HUES6 (cell line): ENCODE measurements around the gene IFNW1.
"Not testable (repeated sequence)": the region's sequence is repeated elsewhere in the genome, so short reads cannot be mapped to it uniquely, and the experiment has no call there.

ENCODE experiments used
- H3K27ac ChIP-seq: 2 replicates; pipeline ENCODE4 v1.7.0; 2013; ENCODE audit warnings: low read depth, mild to moderate bottlenecking, low read length, inconsistent platforms
- H3K27me3 ChIP-seq: 2 replicates; pipeline ENCODE4 v1.6.1; 2013; ENCODE audit warnings: low read length; ENCODE audit not compliant: control insufficient read depth, insufficient read depth
- H3K36me3 ChIP-seq: 2 replicates; pipeline ENCODE4 v1.6.1; 2013; ENCODE audit warnings: low read length; ENCODE audit not compliant: control insufficient read depth, insufficient read depth
- H3K4me1 ChIP-seq: 2 replicates; pipeline ENCODE4 v1.6.1; 2013; ENCODE audit warnings: low read length; ENCODE audit not compliant: control insufficient read depth, insufficient read depth
- H3K4me3 ChIP-seq: 2 replicates; pipeline ENCODE4 v1.5.1; 2013; ENCODE audit warnings: low read depth, low read length
- H3K9ac ChIP-seq: one replicate; pipeline ENCODE4 v1.6.1; 2013; ENCODE audit warnings: mild to moderate bottlenecking, low read length
- H3K9me3 ChIP-seq: 2 replicates; pipeline ENCODE4 v1.6.1; 2013; ENCODE audit warnings: low read depth, low read length; ENCODE audit not compliant: control insufficient read depth, insufficient read depth

IFNW1 gene

DNA sequence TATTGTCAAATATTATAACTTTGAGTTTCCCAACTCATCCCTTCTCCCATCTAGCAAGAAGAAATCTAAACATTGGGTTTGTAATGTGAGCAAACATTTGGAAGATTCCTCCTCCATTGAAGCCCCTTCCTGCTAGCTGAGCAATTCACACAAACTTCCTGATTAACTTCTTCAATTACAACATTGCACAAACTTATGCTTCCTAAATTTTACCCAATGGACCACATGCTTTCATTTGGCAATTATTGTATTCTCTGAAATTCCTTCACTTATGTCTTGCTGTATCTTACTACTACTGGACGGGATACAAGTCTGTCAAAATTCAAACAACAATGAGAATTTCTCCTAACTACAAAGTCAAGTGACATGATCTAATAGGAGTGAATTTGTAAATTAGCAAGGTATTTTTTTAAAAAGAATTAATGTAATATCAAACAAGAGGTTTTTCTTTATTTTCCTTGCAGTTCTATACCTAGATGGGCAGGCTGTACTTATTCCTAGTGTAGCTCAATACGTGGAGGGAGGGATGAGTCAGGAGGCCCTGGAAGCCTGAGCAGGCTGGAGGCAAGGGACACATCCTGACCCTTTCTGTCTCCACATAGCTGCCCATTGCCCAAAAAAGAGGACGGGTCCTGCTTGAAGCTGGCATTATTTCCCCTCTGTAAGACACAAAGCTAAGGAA, 11.8 kb upstream of the IFNW1 start:
- H3K9me3 ChIP-seq: no peaks in the 10 kb centered on the region
- no peaks in the 10 kb centered on the region for H3K36me3 ChIP-seq
- H3K27me3 ChIP-seq: no peaks in the 10 kb centered on the region
- H3K4me1 ChIP-seq: no peaks in the 10 kb centered on the region
- no peak overlapping the region for H3K27ac ChIP-seq
- no peak overlapping the region for H3K9ac ChIP-seq
- no peak overlapping the region for H3K4me3 ChIP-seq

DNA sequence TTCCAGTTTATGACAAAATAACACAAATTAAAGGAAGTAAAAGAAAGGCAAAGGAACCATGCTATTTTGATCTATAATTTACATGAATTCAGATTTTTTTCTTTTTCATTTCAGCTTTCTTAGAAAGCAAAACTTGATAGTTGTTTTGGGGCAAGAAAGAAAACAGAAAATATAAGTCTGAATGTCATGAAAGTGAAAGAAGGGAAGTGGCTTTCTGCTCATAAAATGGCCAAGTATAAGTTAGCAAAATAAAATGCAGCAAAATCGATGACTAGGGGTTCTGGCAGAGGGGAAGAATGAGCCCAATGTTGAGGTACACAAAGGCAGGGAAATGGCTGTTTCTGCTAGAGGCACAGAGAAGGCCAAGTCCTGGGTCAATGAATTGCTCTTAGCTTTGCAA, 3.0 kb upstream of the IFNW1 start:
- no peaks in the 10 kb centered on the region; the same call in 1 of the 2 replicates for H3K9me3 ChIP-seq
- H3K27ac ChIP-seq: no peak overlapping the region
- no peaks in the 10 kb centered on the region for H3K27me3 ChIP-seq
- no peak overlapping the region for H3K9ac ChIP-seq
- H3K36me3 ChIP-seq: no peaks in the 10 kb centered on the region
- H3K4me3 ChIP-seq: no peak overlapping the region
- H3K4me1 ChIP-seq: no peaks in the 10 kb centered on the region

DNA sequence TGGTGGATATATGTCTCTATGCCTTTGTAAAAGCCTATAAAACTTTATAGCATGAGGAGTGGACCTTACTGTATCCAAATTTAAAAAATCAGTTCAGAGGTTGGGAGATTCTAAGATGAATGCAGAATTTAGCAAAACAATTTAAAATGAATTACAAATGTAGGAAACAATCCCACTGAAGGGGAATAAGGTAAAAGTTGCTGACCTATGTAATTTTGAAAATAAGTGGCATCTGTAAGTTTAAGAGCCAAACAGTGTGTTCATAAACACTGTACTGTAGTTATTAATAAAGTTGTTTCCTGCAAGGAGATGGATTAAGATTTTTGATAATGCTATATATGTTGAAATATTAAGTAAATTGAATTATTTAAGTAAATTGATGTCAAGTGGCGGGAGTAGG, 4.6 kb downstream of the IFNW1 start:
- H3K36me3 ChIP-seq: no peaks in the 10 kb centered on the region
- H3K4me1 ChIP-seq: no peaks in the 10 kb centered on the region
- no peak overlapping the region for H3K27ac ChIP-seq
- H3K4me3 ChIP-seq: no peak overlapping the region
- H3K27me3 ChIP-seq: no peaks in the 10 kb centered on the region
- H3K9ac ChIP-seq: no peak overlapping the region
- no peaks in the 10 kb centered on the region for H3K9me3 ChIP-seq

DNA sequence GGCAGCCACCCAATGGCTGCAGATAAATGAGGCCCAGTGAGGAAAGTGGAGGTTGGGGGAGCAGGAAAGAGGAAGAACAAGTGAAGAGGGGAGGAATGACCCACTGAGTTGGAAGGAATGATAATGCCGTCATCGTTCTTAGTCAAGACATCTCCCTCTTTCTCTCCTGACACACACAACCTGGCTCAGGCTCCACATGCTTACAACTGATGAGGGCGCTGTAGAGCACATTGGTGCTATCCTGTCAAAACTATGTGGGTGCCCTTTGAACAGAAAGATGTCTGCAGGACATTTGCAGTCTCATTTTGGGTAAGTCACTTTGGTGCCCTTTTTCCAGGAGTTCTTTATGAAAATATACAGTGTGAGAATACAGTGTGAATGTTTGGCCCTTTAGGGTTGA, 5.9 kb downstream of the IFNW1 start:
- Histone ChIP-seq H3K36me3 (no peaks in the 10 kb centered on the region), H3K4me1 (no peaks in the 10 kb centered on the region), H3K4me3 (no peak overlapping the region), H3K27ac (no peak overlapping the region), H3K9ac (no peak overlapping the region), H3K27me3 (no peaks in the 10 kb centered on the region), H3K9me3 (no peaks in the 10 kb centered on the region)

DNA sequence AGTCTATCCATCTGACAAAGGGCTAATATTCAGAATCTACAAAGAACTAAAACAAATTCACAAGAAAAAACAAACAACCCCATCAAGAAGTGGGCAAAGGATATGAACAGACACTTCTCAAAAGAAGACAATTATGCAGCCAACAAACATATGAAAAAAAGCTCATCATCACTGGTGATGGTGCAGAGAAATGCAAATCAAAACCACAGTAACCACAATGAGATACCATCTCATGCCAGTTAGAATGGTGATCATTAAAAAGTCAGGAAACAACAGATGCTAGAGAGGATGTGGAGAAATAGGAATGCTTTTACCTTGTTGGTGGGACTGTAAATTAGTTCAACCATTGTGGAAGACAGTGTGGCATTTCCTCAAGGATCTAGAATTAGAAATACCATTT, 13.4 kb downstream of the IFNW1 start:
- not testable (repeated sequence) for H3K27ac ChIP-seq, H3K4me1 ChIP-seq, H3K36me3 ChIP-seq, H3K9ac ChIP-seq, H3K27me3 ChIP-seq, H3K4me3 ChIP-seq, H3K9me3 ChIP-seq

DNA sequence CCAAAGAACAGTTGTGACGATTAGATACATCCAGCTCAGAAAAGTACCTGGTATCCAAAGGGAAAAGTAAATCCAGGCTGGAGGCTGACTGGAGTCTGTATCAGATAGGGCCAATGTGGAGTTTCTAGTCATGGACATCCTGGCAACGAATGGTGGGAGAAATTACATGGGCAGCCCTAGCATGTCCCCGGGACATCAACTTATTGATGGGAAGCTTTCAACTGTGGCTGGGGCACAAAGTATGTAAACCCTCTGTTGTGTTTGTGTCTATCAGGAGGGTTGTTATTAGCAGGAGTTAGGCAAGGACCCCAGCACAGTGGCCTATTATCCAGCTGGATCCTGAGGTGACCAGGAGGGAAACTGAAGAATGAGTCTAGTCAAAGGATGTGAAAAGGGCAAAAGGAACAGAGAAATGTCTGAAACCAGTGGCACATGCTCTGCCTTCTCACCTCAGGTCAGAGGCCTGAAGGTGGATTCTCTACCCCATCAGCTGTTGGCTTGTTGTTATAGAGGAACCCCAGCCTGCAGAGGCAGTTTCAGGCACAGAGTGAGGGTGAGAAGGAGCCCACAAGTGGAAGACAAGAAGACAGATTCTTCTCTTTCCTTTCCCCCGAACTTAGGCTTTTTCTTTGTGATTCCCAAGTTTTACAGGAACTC, 19.9 kb downstream of the IFNW1 start:
- Histone ChIP-seq H3K4me3 (no peak overlapping the region), H3K9me3 (no peaks in the 10 kb centered on the region), H3K36me3 (no peaks in the 10 kb centered on the region), H3K4me1 (no peaks in the 10 kb centered on the region), H3K9ac (no peak overlapping the region), H3K27ac (no peak overlapping the region), H3K27me3 (no peaks in the 10 kb centered on the region)

DNA sequence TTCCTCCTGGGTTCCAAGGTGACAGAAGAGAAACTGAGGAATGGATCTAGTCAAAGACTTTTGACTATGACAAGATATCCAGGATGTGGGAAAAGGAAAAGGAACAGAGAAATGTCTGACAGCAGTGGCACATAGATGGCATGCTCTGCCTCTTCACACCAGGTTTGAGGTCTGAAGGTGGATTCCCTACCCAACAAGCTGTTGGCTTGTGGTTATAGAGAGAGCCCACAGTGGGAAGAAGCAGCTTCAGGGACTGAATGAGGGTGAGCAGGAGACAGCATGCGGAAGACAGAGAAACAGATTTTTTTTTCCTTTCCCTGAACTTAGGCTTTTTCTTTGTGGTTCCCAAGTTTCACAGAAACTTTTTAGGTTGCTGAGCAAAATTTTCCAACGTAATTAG, 20.6 kb downstream of the IFNW1 start:
- H3K27ac ChIP-seq: no peak overlapping the region
- no peaks in the 10 kb centered on the region for H3K36me3 ChIP-seq
- H3K4me1 ChIP-seq: no peaks in the 10 kb centered on the region
- H3K27me3 ChIP-seq: no peaks in the 10 kb centered on the region
- no peak overlapping the region for H3K4me3 ChIP-seq
- H3K9ac ChIP-seq: no peak overlapping the region
- no peaks in the 10 kb centered on the region for H3K9me3 ChIP-seq

DNA sequence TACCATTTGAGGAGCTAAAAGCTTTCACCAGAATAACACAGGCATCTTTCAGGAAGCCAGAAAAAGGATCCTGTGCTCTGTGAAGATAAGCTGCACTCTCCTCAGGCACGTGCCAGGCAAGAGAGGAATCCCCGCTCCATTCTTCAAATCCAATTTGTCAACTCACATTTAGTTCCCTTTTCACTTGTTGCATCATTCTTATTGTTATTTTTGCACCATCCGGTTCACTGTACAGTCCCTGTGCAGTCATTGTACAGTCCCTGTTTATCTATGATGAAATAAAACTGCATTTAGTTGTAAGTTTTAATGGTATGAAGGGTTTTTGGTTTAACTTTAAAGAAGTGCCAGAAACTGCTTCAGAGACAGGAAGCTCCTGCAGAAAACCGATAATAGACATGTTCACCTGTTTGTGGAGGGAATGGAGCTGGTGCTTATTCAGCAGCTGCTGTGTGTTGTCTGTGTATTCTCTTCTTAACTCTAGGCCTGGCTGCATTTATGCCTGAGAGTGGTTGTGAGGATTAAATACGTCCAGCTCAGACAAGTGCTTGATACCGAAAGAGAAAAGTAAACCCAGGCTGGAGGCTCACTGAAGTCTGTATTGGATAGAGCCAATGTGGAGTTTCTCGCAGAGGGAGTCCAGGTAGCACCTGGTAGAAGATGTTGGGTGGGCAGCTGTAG, 22.4 kb downstream of the IFNW1 start:
- H3K4me1 ChIP-seq: no peaks in the 10 kb centered on the region
- H3K9me3 ChIP-seq: no peaks in the 10 kb centered on the region
- H3K4me3 ChIP-seq: no peak overlapping the region
- H3K9ac ChIP-seq: no peak overlapping the region
- no peaks in the 10 kb centered on the region for H3K27me3 ChIP-seq
- no peak overlapping the region for H3K27ac ChIP-seq
- H3K36me3 ChIP-seq: no peaks in the 10 kb centered on the region

DNA sequence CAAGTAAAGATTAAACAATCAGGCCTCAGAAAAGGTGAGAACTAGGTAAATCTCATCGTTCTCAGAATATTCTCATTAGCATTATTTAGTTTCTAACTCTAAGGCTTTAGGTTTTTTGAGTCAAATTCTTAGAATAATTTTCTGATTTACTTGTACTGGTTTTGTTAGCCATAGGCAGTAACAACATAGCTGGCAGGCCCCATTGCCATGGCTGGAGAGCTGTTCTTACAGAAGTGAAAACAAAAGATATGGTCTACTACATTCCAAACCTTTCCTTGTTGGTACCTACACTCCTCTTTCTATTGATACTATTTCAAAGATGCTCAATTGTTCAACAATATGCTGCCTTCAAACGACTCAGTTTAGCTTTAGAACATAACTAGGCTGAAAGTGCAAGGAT, 27.3 kb downstream of the IFNW1 start:
- H3K36me3 ChIP-seq: no peaks in the 10 kb centered on the region
- H3K9me3 ChIP-seq: no peaks in the 10 kb centered on the region
- H3K9ac ChIP-seq: no peak overlapping the region
- H3K4me1 ChIP-seq: no peaks in the 10 kb centered on the region
- H3K27ac ChIP-seq: no peak overlapping the region
- no peak overlapping the region for H3K4me3 ChIP-seq
- H3K27me3 ChIP-seq: no peaks in the 10 kb centered on the region

DNA sequence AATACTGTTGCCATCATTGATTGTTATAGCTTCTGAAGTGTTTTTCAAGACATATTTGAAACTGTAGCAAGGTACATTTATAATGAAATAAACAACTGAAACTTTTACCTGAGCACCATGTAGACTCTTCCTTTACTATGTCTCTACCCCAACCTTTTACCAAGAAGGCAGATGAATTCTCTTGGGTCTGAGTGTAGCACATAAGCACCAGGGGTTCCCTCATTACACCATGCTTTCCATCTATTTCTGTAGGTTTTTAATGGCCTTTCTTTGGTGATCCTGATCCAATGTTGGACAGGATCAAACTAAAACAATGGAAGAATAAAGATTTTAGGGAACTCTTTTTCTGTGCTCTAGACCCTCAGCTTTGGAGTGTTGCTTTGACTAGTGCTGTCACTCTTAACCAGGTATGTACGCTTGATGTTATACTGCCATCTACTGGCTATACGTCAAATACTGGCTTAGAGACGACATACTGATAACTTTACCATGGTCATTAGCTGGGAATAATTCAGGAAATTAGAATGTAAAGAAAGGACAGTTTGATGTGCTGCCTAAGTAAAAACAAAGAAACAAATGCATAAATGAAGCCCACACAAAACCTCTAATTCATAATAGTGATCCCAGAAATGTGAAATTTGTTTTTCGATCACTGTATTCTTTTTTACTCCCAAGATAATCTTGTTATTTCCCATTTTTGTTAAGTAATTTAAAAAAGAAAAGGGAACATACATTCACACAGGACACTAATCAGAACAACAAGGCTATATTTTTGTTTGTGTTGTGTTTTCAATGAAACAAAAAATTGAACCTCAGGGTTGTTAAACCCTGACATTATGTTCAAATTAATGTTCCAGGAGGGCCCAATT, 30.7 kb downstream of the IFNW1 start:
- Histone ChIP-seq H3K27ac (no peak overlapping the region), H3K4me1 (no peaks in the 10 kb centered on the region), H3K27me3 (no peaks in the 10 kb centered on the region), H3K4me3 (no peak overlapping the region), H3K9ac (no peak overlapping the region), H3K36me3 (no peaks in the 10 kb centered on the region), H3K9me3 (no peaks in the 10 kb centered on the region)

DNA sequence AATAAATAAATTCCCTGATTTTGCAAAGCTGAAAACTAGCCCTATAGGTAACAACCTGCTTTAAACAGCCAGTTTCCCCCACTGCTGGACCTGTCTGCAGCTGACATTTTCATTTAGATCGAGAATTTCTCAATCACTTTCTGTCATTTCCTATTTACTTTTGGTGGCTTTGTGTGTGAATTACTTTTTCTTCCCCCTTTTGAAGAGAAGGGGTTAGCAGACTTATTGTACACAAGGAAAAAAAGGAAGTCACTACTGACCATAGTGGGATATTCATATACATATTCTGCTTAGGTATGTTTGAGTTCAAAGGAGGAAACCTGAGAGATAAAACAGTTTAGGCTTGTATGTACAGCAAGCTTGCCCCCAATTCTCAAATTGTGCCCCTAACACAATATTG, 36.8 kb downstream of the IFNW1 start:
- H3K4me3 ChIP-seq: no peak overlapping the region
- no peak overlapping the region for H3K27ac ChIP-seq
- H3K27me3 ChIP-seq: no peaks in the 10 kb centered on the region
- H3K9ac ChIP-seq: no peak overlapping the region
- no peaks in the 10 kb centered on the region for H3K9me3 ChIP-seq
- H3K4me1 ChIP-seq: 0 out of 2 replicates have a peak, but pooled peaks cover 3% of the 10 kb centered on the region
- H3K36me3 ChIP-seq: no peaks in the 10 kb centered on the region
